ENCODE data around the gene TAOK3.
A peak's percentile ranks its signal among the peaks of the same experiment; 100 is the strongest.
"Not testable (repeated sequence)": the region's sequence is repeated elsewhere in the genome, so short reads cannot be mapped to it uniquely, and the experiment has no call there.

TAOK3 gene

DNA sequence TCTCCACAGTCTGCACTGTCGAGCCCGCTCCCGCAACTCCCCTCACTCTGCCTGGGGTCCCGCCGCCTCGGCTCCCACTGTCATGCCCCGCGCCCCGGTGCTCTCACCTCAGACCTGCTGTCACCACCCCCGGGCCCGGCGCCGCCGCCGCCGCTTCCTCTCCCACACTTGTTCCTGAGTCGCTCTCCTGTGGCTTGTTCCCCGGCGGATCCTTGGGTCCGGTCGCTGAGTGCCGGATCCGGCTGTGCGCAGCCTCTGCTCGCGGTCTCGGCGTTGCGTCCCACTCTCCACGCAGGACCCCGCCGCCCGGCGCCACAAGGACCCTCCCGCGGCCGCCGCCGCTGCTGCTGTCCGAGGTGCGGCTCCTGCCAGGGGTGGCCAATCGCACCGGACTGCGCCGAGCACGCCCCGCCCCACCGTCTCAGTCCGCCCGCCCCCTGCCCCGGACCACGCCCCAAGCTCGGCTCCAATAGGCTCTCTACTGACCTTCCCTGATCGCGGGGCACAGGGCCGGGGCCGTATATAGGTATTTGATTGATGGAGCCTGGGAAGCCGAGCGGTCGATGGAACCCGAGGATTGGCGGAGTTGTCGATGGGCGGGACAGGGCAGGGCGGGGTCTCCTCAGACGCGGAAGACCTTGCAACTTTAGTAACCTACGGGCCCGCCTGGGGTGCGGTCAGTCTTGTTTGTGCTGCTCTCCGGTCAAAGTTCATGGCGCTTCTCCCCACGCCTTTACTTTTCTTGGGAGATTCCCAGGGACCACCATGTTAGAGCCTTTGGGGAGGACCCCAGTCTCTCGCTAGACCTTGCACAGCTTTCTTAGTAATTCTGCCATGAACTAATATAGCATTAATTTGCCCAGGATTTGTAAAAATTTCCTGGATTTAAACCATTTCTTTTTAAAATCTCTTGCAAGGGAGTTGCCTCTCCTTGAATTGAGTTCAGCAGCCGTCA, at the start of gene TAOK3:
TAOK3 (minus strand) TSS at position 367 of the 955 bp plus-strand sequence. CDS start 117,340 bp downstream, outside the sequence.
- peak; percentile 30 for DNase-seq

DNA sequence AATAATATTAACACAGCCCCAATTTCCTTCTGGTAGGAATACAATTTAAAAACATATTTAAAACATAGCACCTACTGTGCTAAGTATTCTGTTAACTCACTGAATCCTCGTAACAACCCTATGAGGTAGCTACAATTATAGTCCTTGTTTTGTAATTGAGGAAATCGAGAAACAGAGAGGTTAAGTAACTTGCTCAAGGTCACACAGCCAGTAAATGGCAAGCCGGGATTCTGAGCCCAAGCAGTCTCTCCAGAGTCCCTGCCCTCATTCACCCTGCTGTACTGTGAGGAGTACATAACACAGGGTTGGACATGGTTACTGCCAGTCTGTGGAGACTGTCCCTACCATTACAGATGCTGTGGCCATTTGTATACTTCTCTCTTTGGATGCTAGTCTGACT, 48.0 kb upstream of the TAOK3 start:
- DNase-seq: no peak

DNA sequence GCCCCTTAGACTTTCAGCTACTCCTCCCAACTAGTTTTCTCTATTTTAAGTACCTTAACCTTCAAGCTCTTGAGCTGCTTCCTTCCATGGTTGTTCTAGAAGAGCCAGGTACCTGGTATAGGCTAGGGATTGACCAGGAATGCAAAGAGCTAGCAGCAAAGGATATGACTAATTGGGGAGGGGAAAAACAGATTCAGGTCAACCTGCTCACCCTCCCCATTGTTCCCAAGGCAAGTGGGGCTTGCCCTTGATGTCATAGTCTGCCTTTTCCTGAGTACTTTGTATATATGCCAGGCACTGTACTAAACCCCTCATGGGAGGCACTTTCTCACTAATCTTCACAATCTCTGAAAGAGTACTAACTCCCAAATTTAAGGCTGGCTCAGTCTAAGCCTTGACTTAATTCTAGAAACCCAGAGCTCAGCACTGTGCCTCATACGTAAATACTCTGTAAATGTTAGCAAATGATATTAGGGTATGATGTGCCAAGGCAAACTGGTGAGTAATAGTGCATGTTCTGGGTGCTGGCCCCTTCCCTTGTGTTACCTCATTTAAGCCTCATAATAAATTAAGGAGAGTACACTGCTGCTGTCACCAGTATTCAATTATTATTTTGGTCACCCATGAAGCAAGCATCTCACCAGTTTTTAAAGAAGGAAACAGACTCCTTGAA, 45.8 kb upstream of the TAOK3 start:
- DNase-seq: no peak

DNA sequence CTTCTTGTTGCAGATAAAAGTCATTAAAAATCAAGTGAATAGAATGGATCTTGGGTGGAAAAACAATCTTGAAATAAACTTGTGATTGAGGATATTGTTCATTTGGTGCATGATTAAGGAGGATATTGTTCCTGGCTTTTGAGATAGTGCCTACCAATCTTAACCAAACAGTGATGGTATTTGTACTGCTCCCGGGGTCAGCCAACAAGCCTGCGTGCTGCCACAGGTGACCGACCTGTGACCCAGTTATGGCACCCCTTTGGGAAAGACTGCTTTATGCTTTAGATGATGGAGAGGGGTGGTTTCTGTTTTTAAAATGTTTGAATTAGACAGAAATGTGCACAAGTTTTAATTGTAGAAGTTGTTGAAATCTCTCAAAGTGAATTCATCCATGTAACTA, 45.2 kb upstream of the TAOK3 start:
- no peak for DNase-seq

DNA sequence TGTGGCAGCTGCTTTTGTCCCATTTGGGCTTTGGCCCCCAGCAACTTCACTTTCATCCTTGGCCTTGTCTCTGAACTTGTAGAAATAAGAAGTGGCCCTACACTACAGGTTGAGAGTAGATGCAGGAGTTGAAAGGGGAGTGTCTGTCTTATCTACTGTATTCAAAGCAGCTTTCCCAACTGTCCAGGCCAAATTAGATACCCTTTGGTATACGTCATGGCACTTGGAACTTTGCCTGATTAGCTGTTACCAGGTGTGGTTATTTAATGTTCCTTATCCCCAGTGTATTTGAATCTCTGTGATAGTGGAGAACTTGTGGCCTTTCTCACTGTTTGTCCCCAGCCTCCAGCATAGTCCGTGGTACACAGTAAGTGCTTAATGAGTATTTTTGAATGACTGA, 37.1 kb upstream of the TAOK3 start:
- DNase-seq: no peak

DNA sequence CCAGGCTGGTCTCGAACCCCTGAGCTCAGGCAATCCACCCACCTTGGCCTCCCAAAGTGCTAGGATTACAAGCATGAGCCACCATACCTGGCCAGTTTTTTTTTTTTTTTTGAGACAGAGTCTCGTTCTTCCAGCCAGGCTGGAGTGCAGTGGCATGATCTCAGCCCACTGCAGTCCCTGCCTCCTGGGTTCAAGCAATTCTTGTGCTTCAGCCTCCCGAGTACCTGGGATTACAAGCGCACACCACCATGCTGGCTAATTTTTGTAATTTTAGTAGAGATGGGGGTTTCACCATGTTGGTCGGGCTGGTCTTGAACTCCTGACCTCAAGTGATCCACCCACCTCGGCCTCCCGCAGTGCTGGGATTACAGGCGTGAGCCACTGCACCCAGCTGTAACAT, 35.5 kb upstream of the TAOK3 start:
- DNase-seq: not testable (repeated sequence)

DNA sequence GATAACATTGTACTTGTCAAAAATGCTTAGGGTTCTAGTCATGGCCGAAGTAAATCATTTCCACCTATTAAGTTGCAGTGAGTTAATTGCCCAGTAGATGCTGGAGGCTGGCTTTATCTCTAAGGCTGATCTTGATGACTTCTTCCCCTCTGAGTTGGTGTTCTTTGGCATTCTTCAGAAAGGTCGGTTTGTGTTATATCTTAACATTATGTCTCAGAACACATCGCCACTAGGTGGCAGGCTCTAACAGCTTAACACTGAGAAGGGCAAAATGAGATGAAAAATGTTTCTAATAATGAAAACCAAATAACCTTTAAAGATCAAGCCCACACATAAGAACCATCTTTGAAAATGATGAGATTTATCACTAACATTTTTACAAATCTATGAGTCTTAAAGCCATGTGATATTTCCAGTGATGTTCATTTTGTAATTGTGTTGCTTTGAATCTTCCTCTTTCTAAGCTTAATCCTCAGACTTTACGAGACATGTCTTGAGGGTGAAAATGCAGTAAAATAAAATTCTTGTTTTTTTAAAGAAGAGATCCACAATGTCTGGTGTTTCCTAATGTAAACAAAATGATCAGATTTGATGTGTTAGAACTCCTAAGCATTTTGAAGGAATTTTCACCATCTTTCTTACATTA, 32.3 kb upstream of the TAOK3 start:
- DNase-seq: no peak

DNA sequence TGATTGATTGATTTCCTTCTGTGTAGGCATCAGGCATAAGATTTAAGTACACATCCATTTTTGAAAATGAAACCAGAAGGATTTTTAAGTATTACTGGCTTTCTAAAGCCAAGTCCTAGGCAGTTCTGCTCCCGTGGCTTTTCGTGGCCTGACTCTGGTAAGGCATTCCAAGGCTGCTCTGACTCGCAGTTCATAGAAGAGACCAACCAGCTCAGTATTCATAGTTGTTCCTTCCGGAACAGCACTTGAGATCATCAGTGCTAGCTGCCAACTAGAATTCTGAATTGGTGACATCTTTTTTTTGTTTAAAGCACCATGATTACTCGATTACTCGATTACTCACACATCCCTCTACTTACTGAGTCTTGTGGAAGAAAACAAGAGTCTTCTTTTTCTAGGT, 29.5 kb upstream of the TAOK3 start:
- no peak for DNase-seq

DNA sequence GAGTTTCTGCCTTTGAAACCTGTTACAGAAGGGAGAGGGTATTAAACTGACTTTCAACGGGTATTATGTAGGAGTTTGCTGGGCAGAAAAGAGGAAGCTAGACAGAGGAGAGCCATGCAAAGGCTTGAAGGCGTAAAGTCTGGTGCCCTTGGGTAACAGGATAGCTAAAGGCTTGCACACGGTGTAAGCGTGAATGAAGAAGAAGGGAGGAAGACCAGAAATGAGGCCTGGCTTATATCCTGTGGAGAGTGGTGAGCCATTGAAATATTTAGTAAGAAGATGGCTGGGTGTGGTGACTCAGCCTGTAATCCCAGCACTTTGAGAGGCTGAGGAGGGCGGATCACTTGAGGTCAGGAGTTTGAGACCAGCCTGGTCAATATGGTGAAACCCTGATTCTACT, 26.2 kb upstream of the TAOK3 start:
- DNase-seq: no peak

DNA sequence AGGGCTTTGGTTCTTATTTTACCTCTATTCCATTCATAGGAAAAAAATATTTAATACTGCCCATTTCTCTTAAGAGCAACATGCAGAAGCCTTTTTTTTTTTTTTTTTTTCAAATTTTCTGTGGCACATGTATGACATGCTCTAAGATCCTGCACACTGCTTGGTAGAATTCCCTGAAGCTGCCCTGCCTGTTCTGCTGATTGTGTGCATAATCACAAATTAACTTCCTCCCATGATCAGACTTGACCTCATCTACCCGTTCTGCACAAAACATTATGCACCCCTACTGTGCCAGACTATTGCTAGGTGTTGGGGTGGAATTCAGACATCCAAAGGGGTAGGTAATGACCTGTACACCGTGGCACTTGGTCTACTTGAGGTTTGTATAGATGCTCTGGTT, 25.8 kb upstream of the TAOK3 start:
- no peak for DNase-seq

DNA sequence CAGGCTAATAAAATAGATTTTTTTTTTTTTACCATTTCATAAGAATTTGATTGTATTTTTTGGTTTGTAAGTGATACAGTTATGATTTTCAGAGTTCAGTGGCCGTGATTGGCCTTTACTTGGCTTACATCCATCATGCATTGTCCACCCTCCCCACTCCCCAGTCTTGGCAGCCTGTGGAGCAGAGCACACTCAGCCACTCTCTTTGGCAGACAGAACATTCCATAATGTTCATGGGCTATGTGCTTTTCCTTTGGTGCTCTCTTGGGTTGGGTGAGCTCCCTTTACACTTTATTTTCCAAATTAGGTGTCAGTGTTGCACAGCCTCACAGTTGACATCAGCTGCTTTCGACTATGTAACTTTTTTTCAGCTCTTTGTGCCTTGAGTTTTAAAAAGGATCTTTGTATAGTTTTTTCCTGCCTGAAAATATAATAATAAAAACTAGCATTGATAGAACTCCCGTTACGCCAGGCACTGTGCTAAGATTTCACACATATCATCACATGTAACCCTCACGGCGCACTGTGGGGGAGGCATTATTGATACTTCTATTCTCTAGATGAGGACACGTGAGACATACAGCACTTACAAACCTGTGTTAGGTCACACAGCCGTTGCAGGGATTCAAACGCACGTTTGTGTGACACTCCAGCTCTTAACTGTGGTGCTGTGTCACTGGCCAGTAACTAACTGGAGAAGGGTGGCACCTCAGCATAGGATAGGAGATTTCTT, 25.2 kb upstream of the TAOK3 start:
- no peak for DNase-seq

DNA sequence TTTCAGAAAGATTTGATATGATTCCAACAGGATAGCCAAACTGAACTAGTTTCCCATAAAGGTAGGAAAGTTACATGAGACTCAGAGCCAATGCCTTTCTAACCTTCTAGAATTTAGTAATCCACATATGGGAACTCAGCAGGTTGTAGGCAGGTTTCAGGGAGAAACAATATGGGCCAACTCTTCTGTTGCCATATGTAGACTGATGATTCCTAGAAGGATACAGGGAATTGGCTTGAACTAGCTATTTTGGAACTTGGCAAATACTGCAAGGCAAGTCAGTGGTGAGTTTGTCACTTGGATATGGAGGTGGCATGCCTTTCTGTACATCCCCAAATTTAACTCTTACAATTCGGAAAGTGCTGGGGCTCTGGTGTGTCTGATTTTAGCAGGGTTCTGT, 19.1 kb upstream of the TAOK3 start:
- no peak for DNase-seq

DNA sequence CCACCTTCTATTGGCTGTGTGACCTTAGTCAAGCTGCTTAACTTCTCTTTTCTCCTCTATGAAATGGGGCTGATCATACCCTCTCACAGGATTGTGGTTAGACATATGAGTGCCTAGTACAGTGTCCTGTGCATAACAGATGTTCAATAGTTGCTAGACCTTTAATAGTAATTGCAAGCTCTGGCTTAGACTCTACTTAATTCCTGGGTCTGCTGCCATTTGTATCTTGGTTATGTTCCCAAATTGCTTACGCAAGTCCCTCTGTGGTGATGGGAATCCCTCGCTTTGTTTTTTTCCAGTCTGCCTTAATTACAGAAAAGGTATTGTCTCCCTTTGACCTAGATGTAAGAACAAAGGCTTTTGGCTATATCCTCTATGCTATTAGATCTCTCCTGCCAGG, 18.7 kb upstream of the TAOK3 start:
- no peak for DNase-seq

DNA sequence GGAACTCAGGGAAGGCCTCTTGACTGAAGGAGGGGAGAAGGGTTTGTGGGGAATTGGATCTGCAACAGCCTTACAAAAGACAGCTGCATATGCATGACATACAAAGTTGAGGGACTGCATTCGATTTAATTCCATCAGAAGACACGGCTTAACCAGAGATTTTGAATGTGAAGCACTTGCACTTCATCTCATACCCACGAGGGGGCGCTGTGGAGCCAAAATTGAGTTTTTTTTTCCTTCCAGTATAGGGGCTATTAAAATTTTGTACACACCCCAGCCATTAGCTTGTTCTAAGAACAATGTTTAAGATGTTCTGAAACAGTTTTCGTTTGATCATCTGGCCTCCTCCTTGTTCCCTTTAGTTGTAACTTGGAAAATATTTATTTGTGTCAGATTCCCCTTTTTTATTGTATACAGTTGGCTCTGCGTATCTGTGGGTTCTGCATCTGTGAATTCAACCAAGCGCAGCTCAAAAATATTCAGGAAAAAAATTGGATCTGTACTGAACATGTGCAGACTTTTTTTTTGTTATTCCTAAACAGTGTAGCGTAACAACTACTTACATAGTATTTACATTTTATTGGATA, 5.3 kb upstream of the TAOK3 start:
- DNase-seq: no peak

DNA sequence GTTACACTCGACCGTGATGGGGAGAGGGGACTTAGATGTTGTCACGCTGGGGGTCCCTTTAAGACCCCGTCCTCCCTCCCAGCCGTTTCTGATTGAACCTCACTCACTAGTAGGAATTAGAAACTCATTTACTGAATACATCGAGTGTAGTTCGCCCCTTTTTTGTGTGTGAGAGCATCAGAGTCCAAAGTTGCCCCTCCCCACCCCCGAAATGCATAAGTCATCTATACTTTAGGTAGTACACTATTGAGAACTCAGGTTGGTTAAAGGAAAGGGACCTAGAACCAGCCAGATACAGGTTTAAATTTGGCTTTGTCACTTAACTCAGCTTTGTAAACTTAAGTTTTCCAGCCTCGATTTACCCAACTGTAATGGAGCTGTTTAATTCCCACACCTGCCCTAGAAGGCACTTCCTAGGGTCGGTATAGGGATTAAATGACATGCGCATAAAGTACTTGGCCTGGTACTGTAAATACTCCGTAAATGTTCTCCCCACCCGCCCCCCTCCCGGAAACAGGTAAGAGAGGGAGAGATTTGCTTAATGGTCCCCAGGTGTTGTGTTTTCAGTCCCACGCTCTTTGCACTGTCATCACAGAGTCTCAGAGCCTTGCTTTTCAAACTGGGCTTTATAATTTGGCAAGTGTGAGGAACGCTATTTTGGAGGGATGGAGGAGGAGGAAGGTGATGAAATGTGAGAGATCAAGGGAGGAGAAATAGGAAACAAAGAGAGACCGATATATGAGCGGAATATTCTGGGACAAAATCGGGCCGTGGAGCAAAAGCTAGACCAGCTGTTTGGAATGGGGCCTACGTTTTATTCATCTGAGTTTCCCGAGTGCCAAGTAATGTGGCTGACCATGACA, 4.5 kb upstream of the TAOK3 start:
- DNase-seq: no peak

DNA sequence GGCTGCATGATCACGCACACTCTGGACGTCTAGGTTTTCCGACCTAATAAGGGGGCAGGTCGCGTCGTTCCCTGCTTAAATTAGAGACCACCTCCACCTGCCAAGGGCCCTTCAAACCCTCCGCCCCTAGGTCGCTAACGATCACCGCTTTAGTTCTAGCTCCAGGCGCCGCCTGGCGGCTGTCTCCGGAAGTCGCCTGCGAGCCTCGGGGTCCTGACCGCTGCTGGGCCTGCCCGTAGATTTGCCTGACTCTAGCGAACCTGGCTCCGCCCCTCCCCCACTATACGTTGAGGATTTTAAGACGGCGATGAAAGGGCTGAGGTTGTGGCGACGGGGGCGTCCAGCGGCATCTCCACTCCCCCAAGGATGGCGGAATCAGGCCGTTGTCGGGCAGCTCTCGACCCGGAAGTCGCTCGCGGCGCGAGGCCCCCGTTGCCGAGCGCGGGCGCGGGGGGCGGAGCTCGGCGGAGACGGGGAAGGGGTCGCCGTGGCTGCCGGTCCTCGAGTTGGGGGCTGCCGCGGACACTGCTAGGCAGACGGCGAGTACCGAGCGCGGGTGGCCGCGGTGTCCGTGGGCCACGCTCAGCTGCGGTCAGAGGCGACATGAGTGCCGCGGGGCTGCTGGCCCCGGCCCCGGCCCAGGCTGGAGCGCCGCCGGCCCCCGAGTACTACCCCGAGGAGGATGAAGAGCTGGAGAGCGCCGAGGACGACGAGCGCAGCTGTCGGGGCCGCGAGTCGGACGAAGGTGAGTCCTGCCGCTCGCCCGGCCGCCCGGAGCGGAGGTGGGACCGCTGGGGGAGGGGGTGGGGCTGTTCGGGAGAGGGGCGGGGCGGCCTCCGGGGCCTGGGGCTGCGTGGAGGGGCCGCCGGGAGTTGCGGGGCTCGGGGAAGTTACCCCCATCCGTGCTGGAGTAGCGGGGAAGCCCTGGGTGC, 3.6 kb upstream of the TAOK3 start, which contains the start of gene SUDS3:
SUDS3 (plus strand) TSS at position 467 of the 932 bp plus-strand sequence; CDS start at position 604, 137 bp downstream.
- peak; percentile 84 for DNase-seq

DNA sequence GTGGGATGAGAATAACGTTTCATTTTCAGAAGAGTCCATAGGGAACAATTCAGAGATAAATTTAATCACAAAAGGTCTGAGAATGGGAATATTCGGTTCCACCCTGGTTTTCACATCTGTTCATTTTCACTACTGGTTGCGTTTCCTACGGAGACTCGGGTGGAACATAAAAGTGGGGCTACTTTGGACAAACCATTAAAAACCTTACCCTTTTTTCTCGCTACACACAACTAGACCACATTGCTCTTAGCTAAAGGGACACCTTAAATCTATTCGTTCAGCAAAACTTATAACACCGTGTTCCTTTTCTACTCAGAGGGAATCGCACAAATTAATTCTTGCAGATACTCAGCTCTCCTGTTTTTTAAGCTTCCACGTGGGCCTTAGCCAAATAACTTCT, 2.6 kb upstream of the TAOK3 start:
- DNase-seq: no peak

DNA sequence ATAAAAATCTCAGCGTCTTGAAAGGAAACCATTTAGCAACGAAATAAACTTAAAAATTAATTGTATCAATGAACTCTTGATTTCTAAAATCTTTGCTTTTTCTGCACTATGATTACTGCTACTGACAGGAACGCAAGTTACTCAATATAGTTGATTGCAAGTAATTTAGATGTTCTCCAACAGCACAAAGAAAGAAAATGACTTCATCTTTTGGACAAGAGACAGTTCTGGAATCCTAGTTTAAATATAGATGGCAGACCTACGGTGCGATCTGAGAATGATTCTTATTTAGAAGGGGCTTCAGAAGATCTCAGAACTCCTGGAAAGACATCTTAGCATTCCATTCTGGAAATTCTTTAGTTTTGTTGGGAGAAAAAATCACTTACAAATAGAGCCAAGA, 2.2 kb upstream of the TAOK3 start:
- DNase-seq: no peak

DNA sequence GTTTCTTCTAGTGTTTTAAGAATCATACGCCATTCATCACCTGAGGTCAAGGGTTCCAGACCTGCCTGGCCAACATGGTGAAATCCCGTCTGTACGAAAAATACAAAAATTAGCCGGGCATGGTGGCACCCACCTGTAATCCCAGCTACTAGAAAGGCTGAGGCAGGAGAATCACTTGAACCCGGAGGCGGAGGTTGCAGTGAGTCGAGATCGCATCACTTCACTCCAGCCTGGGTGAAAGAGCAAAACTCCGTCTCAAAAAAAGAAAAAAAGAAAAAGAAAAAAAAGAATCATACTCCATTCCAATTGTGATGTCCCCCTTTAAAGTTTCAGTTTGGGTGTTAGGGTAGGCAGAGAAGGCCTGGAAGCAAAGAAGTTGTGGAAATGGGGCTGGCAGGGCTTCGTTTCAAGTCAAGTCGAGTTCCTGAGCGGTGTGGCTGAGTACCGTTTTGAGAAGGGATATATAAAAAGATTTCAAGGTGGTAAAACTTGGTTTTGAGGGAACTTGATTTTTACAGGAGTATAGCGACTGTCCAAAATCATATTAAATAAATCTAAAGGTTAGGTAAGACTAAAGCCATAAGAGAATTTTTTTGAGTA, 1.5 kb upstream of the TAOK3 start:
- DNase-seq: no peak

DNA sequence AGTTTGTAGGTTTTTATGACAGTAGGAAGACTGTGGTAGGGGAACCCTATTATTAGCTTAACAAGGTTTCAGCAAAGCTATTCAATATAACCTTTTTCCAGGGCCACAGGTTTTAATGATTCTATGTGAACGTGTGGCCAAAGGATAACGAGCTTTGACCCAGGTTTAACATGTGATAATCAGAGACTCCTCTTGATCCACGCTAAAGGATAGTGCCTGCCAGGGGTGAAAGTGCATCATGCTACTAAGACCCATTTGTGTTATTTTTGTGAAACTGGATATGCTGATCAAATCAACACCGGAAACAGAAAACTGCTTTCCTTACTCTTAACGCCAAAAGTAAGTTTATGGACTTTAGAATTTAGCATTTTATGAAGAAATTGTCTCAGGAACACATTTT, 909 bp upstream of the TAOK3 start:
- no peak for DNase-seq

All from cortex of kidney (tissue), 1 donor.